Spinal cord (tissue), 10 donors: Measurements from ENCODE around the gene LTA. TPM values are rescaled to one million over a fixed set of nuclear protein-coding genes. Genes with fewer than 3 reads are reported as not detected.

Experiments
- DNase-seq, 6 donors: peaks; one replicate each; pipeline versions ENCODE4 v3.0.0 to v3.0.0-alpha.2; 2013 to 2015; ENCODE audit warnings: low spot score in 6 of 6, low read depth in 4 of 6
- H3K27ac ChIP-seq: one replicate; pipeline ENCODE4 v1.5.1; 2013; ENCODE audit warnings: low read depth, low read length, control low read depth
- H3K27me3 ChIP-seq: one replicate; pipeline ENCODE4 v1.6.1; 2013; ENCODE audit warnings: low read length; ENCODE audit not compliant: control insufficient read depth, insufficient read depth
- H3K36me3 ChIP-seq: one replicate; pipeline ENCODE4 v1.6.1; 2013; ENCODE audit warnings: low read length; ENCODE audit not compliant: control insufficient read depth, insufficient read depth
- H3K4me1 ChIP-seq: one replicate; pipeline ENCODE4 v1.6.1; 2013; ENCODE audit warnings: low read length; ENCODE audit not compliant: control insufficient read depth, insufficient read depth
- H3K4me3 ChIP-seq: one replicate; pipeline ENCODE4 v1.5.1; 2013; ENCODE audit warnings: low read depth, low read length, control low read depth
- H3K9me3 ChIP-seq: one replicate; pipeline ENCODE4 v1.6.1; 2013; ENCODE audit warnings: low read length; ENCODE audit not compliant: control insufficient read depth, insufficient read depth
- WGBS: methylation state at CpG from one replicate; pipeline ENCODE4 v1.1.5; 2013; ENCODE audit warnings: missing lambda C conversion rate; ENCODE audit not compliant: insufficient coverage; 5-methylcytosine and 5-hydroxymethylcytosine counted together
- polyA plus RNA-seq, 2 donors: library from polyadenylated mRNA; unstranded; fragments of 120-200 nt; gene quantifications; one replicate each; pipeline ENCODE4 v1.2.1, GENCODE V29; 2013; ENCODE audit not compliant: insufficient read length in 2 of 2
- total RNA-seq, 2 donors: library from RNA; depleted of rRNA in 1 of 2; stranded (reverse); fragments of 120-200 nt in 1 of 2; fragments of >200 nt in 1 of 2; gene quantifications; one replicate each; pipeline versions ENCODE4 v1.2.3 to v1.2.4, GENCODE V29; 2013 to 2014
- donor health status: healthy.

LTA gene
- total and polyA plus RNA-seq, 4 donors: 0.11 to 0.27 (median 0.22) TPM; not detected in 1

- Histone ChIP-seq H3K36me3 (peaks cover 72% of the 10 kb centered on the region), H3K27ac (no peak overlapping the region), H3K4me1 (peaks cover 3% of the 10 kb centered on the region), H3K27me3 (no peaks in the 10 kb centered on the region), H3K9me3 (no peaks in the 10 kb centered on the region), H3K4me3 (no peak overlapping the region)
- 90% methylated on average over 2 of the region's 9 CpGs for WGBS
- DNase-seq: no peak
Observed at GRCh38 chr6:31531771-31532643, 40.1 kb upstream of the LTA start.

GRCh38 chr6:31532644-31533454 is 39.2 kb upstream of the LTA start:
- Histone ChIP-seq H3K9me3 (no peaks in the 10 kb centered on the region), H3K4me3 (no peak overlapping the region), H3K27ac (no peak overlapping the region), H3K27me3 (no peaks in the 10 kb centered on the region), H3K4me1 (peaks cover 3% of the 10 kb centered on the region), H3K36me3 (peaks cover 79% of the 10 kb centered on the region)
- WGBS: 50% methylated on average over 1 of the region's 9 CpGs
- no peak for DNase-seq

- Histone ChIP-seq H3K4me1 (peaks cover 3% of the 10 kb centered on the region), H3K27me3 (no peaks in the 10 kb centered on the region), H3K9me3 (no peaks in the 10 kb centered on the region), H3K27ac (no peak overlapping the region), H3K36me3 (peaks cover 85% of the 10 kb centered on the region), H3K4me3 (no peak overlapping the region)
- no CpG with 5 or more reads among the region's 1 CpG for WGBS
- no peak for DNase-seq
Observed at GRCh38 chr6:31533455-31533841, 38.6 kb upstream of the LTA start.

- Histone ChIP-seq H3K4me3 (no peak overlapping the region), H3K27me3 (no peaks in the 10 kb centered on the region), H3K4me1 (peaks cover 5% of the 10 kb centered on the region), H3K27ac (no peak overlapping the region), H3K36me3 (peaks cover 88% of the 10 kb centered on the region), H3K9me3 (no peaks in the 10 kb centered on the region)
- WGBS: 98% methylated on average over 6 of the region's 6 CpGs
- DNase-seq: no peak
Observed at GRCh38 chr6:31534011-31534410, 38.1 kb upstream of the LTA start.

- Histone ChIP-seq H3K27ac (no peak overlapping the region), H3K9me3 (no peaks in the 10 kb centered on the region), H3K27me3 (no peaks in the 10 kb centered on the region), H3K36me3 (peaks cover 91% of the 10 kb centered on the region), H3K4me3 (no peak overlapping the region), H3K4me1 (peaks cover 9% of the 10 kb centered on the region)
- 93% methylated on average over 12 of the region's 24 CpGs for WGBS
- DNase-seq: no peak
Observed at GRCh38 chr6:31534521-31535040, 37.5 kb upstream of the LTA start.

- no CpG with 5 or more reads among the region's 2 CpGs for WGBS
- peaks cover 17% of the 10 kb centered on the region for H3K4me1 ChIP-seq
- H3K9me3 ChIP-seq: no peaks in the 10 kb centered on the region
- no peak overlapping the region for H3K27ac ChIP-seq
- H3K27me3 ChIP-seq: no peaks in the 10 kb centered on the region
- no peak overlapping the region for H3K4me3 ChIP-seq
- peaks cover 90% of the 10 kb centered on the region for H3K36me3 ChIP-seq
- no peak for DNase-seq
Observed at GRCh38 chr6:31535538-31536324, 36.4 kb upstream of the LTA start.

- 89% methylated on average over 3 of the region's 6 CpGs for WGBS
- H3K4me1 ChIP-seq: peaks cover 27% of the 10 kb centered on the region
- H3K36me3 ChIP-seq: peaks cover 61% of the 10 kb centered on the region
- no peak for DNase-seq
- H3K9me3 ChIP-seq: no peaks in the 10 kb centered on the region
- H3K27ac ChIP-seq: no peak overlapping the region
- no peak overlapping the region for H3K4me3 ChIP-seq
- H3K27me3 ChIP-seq: no peaks in the 10 kb centered on the region
Observed at GRCh38 chr6:31538805-31539400, 33.2 kb upstream of the LTA start.

- H3K27ac ChIP-seq: peak overlapping the region; percentile 97
- 20% methylated on average over 1 of the region's 4 CpGs for WGBS
Observed at GRCh38 chr6:31540640-31541039, 31.4 kb upstream of the LTA start.

More at GRCh38 chr6:31540640-31541039, 31.4 kb upstream of the LTA start:
- peak overlapping the region; percentile 95 for H3K4me3 ChIP-seq
- no peak for DNase-seq
- peaks cover 31% of the 10 kb centered on the region for H3K4me1 ChIP-seq
- no peaks in the 10 kb centered on the region for H3K27me3 ChIP-seq
- peaks cover 44% of the 10 kb centered on the region for H3K36me3 ChIP-seq
- no peaks in the 10 kb centered on the region for H3K9me3 ChIP-seq
